KMS-11 (cell line): ENCODE measurements around the gene RAD51B.

Source experiments
- H2AFZ ChIP-seq: fragments of 200-600 bp; sonication (generic); 2 replicates; pipeline ENCODE4 v1.6.1; 2016; ENCODE audit warnings: antibody characterized with exemption, mixed run types, low read depth
- H3K27ac ChIP-seq: fragments of 200-600 bp; sonication (generic); 2 replicates; pipeline ENCODE4 v1.6.1; 2016; ENCODE audit warnings: mild to moderate bottlenecking, mixed run types
- H3K27me3 ChIP-seq: fragments of 200-600 bp; sonication (generic); 2 replicates; pipeline ENCODE4 v1.6.1; 2017; ENCODE audit warnings: mild to moderate bottlenecking, low read depth, mixed run types, moderate library complexity; ENCODE audit not compliant: insufficient read depth
- H3K36me3 ChIP-seq: fragments of 200-600 bp; sonication (generic); 2 replicates; pipeline ENCODE4 v1.6.1; 2017; ENCODE audit warnings: mild to moderate bottlenecking, mixed run types; ENCODE audit not compliant: insufficient read depth
- H3K4me1 ChIP-seq: fragments of 200-600 bp; sonication (generic); 2 replicates; pipeline ENCODE4 v1.6.1; 2016; ENCODE audit warnings: mild to moderate bottlenecking, low read depth, mixed run types; ENCODE audit not compliant: poor library complexity, severe bottlenecking
- H3K4me2 ChIP-seq: fragments of 200-600 bp; sonication (generic); 2 replicates; pipeline ENCODE4 v1.7.0; 2016; ENCODE audit warnings: mild to moderate bottlenecking, mixed run types
- H3K4me3 ChIP-seq: fragments of 200-600 bp; sonication (generic); IDR thresholded peaks from 2 replicates; pipeline ENCODE4 v1.6.1; 2017; ENCODE audit warnings: low read depth, low read length, mixed read lengths; ENCODE audit not compliant: insufficient read depth
- H3K79me2 ChIP-seq: fragments of 200-600 bp; sonication (generic); 2 replicates; pipeline ENCODE4 v1.6.1; 2016; ENCODE audit warnings: low read depth, mixed run types; ENCODE audit not compliant: insufficient read depth
- H3K9ac ChIP-seq: fragments of 200-600 bp; sonication (generic); 2 replicates; pipeline ENCODE4 v1.6.1; 2016; ENCODE audit warnings: mild to moderate bottlenecking, mixed run types
- H4K20me1 ChIP-seq: fragments of 200-600 bp; sonication (generic); 2 replicates; pipeline ENCODE4 v1.6.1; 2016; ENCODE audit warnings: mild to moderate bottlenecking, mixed run types; ENCODE audit not compliant: insufficient read depth
- CTCF ChIP-seq: fragments of 200-600 bp; sonication (generic); conservative IDR thresholded peaks from 2 replicates; pipeline ENCODE4 v1.6.1; 2017; ENCODE audit warnings: low read depth, mild to moderate bottlenecking, antibody characterized with exemption, low read length, moderate library complexity, mixed read lengths

Gene RAD51B

GRCh38 chr14:67962215-67962644 lies 142.7 kb downstream of the RAD51B start:
- TF ChIP-seq CTCF, result no peak
- no peak overlapping the region for H2AFZ ChIP-seq
- H3K79me2 ChIP-seq, result no peaks in the 10 kb centered on the region
- H3K4me3 ChIP-seq, result no peak overlapping the region
- H3K27me3 ChIP-seq, result no peaks in the 10 kb centered on the region
- no peaks in the 10 kb centered on the region for H4K20me1 ChIP-seq
- no peak overlapping the region for H3K4me2 ChIP-seq
- H3K27ac ChIP-seq, result no peak overlapping the region
- H3K36me3 ChIP-seq, result no peaks in the 10 kb centered on the region
- no peaks in the 10 kb centered on the region for H3K4me1 ChIP-seq
- H3K9ac ChIP-seq, result no peak overlapping the region

DNA sequence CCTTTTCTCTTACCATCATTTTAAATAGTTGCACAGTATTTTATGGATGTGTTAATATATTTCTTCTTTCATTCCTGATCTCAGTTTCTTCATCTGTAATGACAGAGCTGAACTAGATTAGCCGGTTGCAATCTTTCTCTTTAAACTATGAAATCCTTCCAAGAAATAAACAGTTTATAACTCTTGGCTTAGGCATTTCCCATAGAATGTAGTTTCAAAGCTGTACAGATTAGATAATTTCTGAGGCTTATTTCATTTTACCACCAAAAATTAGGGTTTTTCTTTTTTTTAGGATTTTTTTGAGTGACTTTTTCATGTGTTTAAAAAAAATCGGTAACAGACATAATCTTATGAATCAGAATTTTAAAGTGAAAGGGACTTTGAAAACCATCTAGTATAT lies 144.0 kb downstream of the RAD51B start:
- H3K4me3 ChIP-seq, result no peak overlapping the region
- H4K20me1 ChIP-seq, result no peaks in the 10 kb centered on the region
- no peaks in the 10 kb centered on the region for H3K79me2 ChIP-seq
- no peaks in the 10 kb centered on the region for H3K36me3 ChIP-seq
- no peak for TF ChIP-seq CTCF
- H2AFZ ChIP-seq, result no peak overlapping the region
- H3K4me1 ChIP-seq, result no peaks in the 10 kb centered on the region
- H3K4me2 ChIP-seq, result no peak overlapping the region
- no peaks in the 10 kb centered on the region for H3K27me3 ChIP-seq
- no peak overlapping the region for H3K27ac ChIP-seq
- no peak overlapping the region for H3K9ac ChIP-seq

GRCh38 chr14:67963960-67964812 lies 144.6 kb downstream of the RAD51B start:
- Histone ChIP-seq H2AFZ (no peak overlapping the region), H3K27ac (no peak overlapping the region), H3K4me2 (no peak overlapping the region)

GRCh38 chr14:67965696-67966095 lies 146.1 kb downstream of the RAD51B start:
- Histone ChIP-seq H3K4me2 (no peak overlapping the region), H3K79me2 (no peaks in the 10 kb centered on the region)

More at GRCh38 chr14:67963960-67964812, 144.6 kb downstream of the RAD51B start:
- Histone ChIP-seq H3K36me3 (no peaks in the 10 kb centered on the region), H3K79me2 (no peaks in the 10 kb centered on the region), H4K20me1 (no peaks in the 10 kb centered on the region), H3K4me3 (no peak overlapping the region), H3K4me1 (no peaks in the 10 kb centered on the region), H3K9ac (no peak overlapping the region), H3K27me3 (no peaks in the 10 kb centered on the region)
- TF ChIP-seq CTCF, result no peak

More at GRCh38 chr14:67965696-67966095, 146.1 kb downstream of the RAD51B start:
- TF ChIP-seq CTCF, result no peak
- Histone ChIP-seq H3K27me3 (no peaks in the 10 kb centered on the region), H4K20me1 (no peaks in the 10 kb centered on the region), H2AFZ (no peak overlapping the region), H3K4me1 (no peaks in the 10 kb centered on the region), H3K4me3 (no peak overlapping the region), H3K9ac (no peak overlapping the region), H3K27ac (no peak overlapping the region), H3K36me3 (no peaks in the 10 kb centered on the region)
